Vagina (tissue), 2 donors: ENCODE measurements around the gene NUP93. TPM values are rescaled to one million over a fixed set of nuclear protein-coding genes. Genes with fewer than 3 reads are reported as not detected.

Experiments
- DNase-seq, 2 donors: peaks; one replicate each; pipeline ENCODE4 v3.0.0-alpha.2; 2017; ENCODE audit errors: extremely low spot score in 2 of 2
- H3K27ac ChIP-seq: fragments of 200-600 bp; sonication (generic); one replicate; pipeline ENCODE4 v1.5.1; 2019
- H3K27me3 ChIP-seq: fragments of 200-600 bp; sonication (generic); one replicate; pipeline ENCODE4 v1.5.1; 2019
- H3K36me3 ChIP-seq, 2 donors: fragments of 200-600 bp; sonication (generic); one replicate each; pipeline ENCODE4 v1.5.1; 2017 to 2019
- H3K4me1 ChIP-seq: fragments of 200-600 bp; sonication (generic); one replicate; pipeline ENCODE4 v1.5.1; 2019
- H3K4me3 ChIP-seq, 2 donors: fragments of 200-600 bp; sonication (generic); 1 replicate in 1 of 2; 2 replicates in 1 of 2; pipeline ENCODE4 v1.5.1; 2016 to 2019
- H3K9me3 ChIP-seq: fragments of 200-600 bp; sonication (generic); one replicate; pipeline ENCODE4 v1.5.1; 2019
- POLR2A ChIP-seq, 2 donors: fragments of 450-650 bp; IDR thresholded peaks; one replicate each; pipeline ENCODE4 v1.6.1; 2017; ENCODE audit warnings: antibody characterized with exemption in 2 of 2, mild to moderate bottlenecking in 2 of 2, moderate library complexity in 2 of 2
- POLR2AphosphoS5 ChIP-seq, 2 donors: sonication (generic); formaldehyde crosslinking; IDR thresholded peaks; one replicate each; pipeline ENCODE4 v1.9.0; 2017; ENCODE audit warnings: antibody characterized with exemption in 2 of 2, mild to moderate bottlenecking in 2 of 2, low read depth in 1 of 2; ENCODE audit not compliant: insufficient read depth in 1 of 2
- intact Hi-C: fragments of 100-400 bp; cut with DNase I; formaldehyde crosslinking; loops from one replicate; pipeline ENCODE4 v1.15.1; 2023
- total RNA-seq: library from RNA; depleted of rRNA; stranded (reverse); fragments of >200 nt; gene quantifications from one replicate; pipeline ENCODE4 v1.2.3, GENCODE V29; 2016
- TF ChIP-seq, protein P1 (sequence below), 3 experiments: fragments of 450-650 bp in 2 of 3; fragments of 200-600 bp in 1 of 3; sonication (generic) in 1 of 3; IDR thresholded peaks; one replicate each; pipeline ENCODE4 v1.5.1; 2017 to 2019; ENCODE audit warnings: antibody characterized with exemption in 3 of 3, mild to moderate bottlenecking in 2 of 3, moderate library complexity in 2 of 3

Gene NUP93
- total RNA-seq, 1 donor from 2014 or later, result 43.7 TPM

DNA sequence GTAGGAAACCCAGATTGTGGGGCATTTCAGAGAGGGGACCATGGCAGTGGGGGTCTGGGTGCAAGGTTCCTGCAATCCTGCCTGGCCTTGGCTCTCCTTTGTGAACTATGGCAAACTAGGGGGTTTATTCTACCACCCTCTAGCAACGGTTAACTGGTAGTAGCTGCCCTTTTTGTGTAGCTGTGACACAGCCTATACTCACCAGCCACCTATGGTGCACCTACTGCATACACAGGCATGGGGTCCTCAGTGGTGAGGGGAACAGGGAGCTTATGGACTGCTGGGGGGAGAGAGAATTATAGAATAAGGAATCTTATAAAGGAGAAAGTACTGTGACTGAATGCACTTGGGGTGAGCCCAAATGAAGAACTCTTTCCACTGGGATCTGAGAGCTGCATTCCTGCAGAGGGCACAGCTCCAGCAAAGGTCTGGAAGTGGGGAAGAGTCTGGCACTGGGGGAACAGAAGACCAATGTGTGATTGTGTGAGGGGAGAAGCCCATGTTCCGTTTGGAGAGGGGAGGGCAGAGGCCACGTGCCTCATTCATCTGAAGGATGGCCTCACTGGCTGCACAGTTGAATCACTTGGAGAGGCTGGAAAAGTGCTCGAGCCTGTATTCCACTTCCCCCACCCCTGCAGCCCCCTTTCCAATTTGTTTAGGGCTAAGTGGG, 45.5 kb upstream of the NUP93 start:
- DNase-seq, result no peak
- intact Hi-C loops, result loop anchor here (5.0 kb wide), 1 partner anchor 57 kb away; the partner anchor contains the start of gene MT1E
- peak overlapping the region; percentile 80 for H3K27ac ChIP-seq
- no peaks in the 10 kb centered on the region for H3K27me3 ChIP-seq
- peaks cover 24% of the 10 kb centered on the region for H3K4me1 ChIP-seq
- TF ChIP-seq POLR2A (IDR thresholded peaks at IDR 0.05) (no peak), POLR2AphosphoS5 (IDR thresholded peaks at IDR 0.05; ENCODE audit: insufficient read depth in 1 of 2, low read depth in 1 of 2) (no peak)
- TF ChIP-seq, protein P1, sequence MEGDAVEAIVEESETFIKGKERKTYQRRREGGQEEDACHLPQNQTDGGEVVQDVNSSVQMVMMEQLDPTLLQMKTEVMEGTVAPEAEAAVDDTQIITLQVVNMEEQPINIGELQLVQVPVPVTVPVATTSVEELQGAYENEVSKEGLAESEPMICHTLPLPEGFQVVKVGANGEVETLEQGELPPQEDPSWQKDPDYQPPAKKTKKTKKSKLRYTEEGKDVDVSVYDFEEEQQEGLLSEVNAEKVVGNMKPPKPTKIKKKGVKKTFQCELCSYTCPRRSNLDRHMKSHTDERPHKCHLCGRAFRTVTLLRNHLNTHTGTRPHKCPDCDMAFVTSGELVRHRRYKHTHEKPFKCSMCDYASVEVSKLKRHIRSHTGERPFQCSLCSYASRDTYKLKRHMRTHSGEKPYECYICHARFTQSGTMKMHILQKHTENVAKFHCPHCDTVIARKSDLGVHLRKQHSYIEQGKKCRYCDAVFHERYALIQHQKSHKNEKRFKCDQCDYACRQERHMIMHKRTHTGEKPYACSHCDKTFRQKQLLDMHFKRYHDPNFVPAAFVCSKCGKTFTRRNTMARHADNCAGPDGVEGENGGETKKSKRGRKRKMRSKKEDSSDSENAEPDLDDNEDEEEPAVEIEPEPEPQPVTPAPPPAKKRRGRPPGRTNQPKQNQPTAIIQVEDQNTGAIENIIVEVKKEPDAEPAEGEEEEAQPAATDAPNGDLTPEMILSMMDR (IDR thresholded peaks at IDR 0.05), result no peak
- peak overlapping the region in 1 of 2 donors; percentile 59 for H3K4me3 ChIP-seq
- H3K36me3 ChIP-seq, result no peaks in the 10 kb centered on the region
- no peaks in the 10 kb centered on the region for H3K9me3 ChIP-seq

DNA sequence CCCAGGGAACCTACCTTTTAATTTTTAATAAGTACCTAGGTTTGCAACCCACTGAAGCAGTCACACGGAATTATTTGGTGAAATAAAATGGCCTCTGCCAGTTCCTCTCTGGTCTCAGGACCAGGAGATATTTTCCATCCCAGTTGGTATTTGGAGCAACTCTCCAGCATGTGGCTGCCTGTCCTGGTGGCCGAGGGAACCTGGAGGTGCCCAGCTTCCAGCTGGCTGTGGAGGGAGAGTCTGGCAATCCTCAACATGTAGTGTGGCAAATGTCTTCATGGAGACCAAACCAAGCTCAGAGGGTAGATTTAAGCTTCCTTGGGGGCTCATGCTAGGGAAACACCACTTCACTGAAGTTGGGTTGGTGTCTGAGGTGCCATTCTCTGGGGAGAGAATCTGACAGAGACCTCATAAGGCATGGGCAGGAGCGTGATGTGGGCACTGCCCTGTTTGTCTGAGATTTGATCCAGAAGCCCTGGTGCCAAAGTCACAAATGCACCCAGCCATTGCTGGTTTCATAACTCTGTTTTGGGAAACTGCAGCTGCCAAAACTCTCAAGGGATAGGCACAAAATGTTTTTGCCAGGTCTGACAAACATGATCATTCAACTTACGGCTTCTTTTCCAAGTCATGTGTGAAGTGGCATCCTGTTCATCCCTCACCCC, 44.9 kb upstream of the NUP93 start:
- H3K36me3 ChIP-seq, result no peaks in the 10 kb centered on the region
- no peaks in the 10 kb centered on the region for H3K27me3 ChIP-seq
- DNase-seq, result no peak
- H3K27ac ChIP-seq, result peak overlapping the region; percentile 80
- TF ChIP-seq POLR2AphosphoS5 (IDR thresholded peaks at IDR 0.05; ENCODE audit: insufficient read depth in 1 of 2, low read depth in 1 of 2), result peak in 1 of 2 donors; percentile 40
- TF ChIP-seq, protein P1 (IDR thresholded peaks at IDR 0.05), result no peak
- peaks cover 24% of the 10 kb centered on the region for H3K4me1 ChIP-seq
- H3K9me3 ChIP-seq, result no peaks in the 10 kb centered on the region
- peak overlapping the region in 1 of 2 donors; percentile 59 for H3K4me3 ChIP-seq
- intact Hi-C loops, result loop anchor here (5.0 kb wide), 1 partner anchor 58 kb away; the partner anchor contains the start of gene MT1E

DNA sequence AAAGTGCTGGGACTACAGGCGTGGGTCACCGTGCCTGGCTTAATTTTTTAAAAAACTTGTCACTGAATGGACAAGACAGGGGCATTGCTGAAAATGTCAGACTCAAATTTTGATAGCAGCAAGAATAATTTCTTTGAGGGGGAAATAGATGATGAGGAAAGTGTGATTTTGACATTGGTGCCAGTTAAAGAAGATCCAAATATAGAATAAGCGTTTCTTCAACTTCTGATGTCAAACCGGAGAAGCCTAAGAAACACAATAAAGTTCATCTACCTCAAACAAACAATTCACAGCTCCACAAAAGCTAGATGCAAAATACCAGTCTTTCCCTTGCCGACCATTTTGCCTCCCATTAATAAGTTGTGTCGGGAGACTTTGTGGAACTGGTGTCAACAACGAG, 43.2 kb upstream of the NUP93 start:
- Histone ChIP-seq H3K4me3 (no peak overlapping the region), H3K27me3 (no peaks in the 10 kb centered on the region), H3K27ac (no peak overlapping the region), H3K36me3 (no peaks in the 10 kb centered on the region), H3K4me1 (peaks cover 24% of the 10 kb centered on the region), H3K9me3 (no peaks in the 10 kb centered on the region)
- intact Hi-C loops, result no loop called here
- no peak for TF ChIP-seq POLR2AphosphoS5 (IDR thresholded peaks at IDR 0.05; ENCODE audit: insufficient read depth in 1 of 2, low read depth in 1 of 2)
- no peak for TF ChIP-seq POLR2A (IDR thresholded peaks at IDR 0.05)
- TF ChIP-seq, protein P1 (IDR thresholded peaks at IDR 0.05), result no peak
- no peak for DNase-seq

DNA sequence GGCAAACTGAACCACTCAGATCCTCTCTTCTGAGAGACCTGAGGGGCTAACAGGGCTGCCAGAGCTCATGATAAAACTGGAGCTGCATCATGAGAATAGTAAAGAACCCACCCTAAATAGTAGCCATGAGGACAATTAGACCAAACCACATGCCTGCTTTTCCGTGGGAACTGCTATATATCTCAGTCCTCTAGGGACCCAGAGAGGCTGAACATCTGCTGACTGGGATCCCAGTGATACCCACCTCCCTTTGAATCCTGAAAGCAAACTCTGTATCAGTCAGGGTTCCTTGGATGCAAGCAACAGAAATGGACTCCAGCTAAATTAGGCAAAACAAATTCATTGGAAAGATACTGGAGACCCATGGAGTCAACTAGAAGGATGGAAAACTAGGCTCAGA, 41.2 kb upstream of the NUP93 start:
- DNase-seq, result no peak
- Histone ChIP-seq H3K27ac (no peak overlapping the region), H3K27me3 (no peaks in the 10 kb centered on the region), H3K9me3 (no peaks in the 10 kb centered on the region), H3K36me3 (no peaks in the 10 kb centered on the region), H3K4me3 (no peak overlapping the region), H3K4me1 (peaks cover 10% of the 10 kb centered on the region)
- TF ChIP-seq POLR2AphosphoS5 (IDR thresholded peaks at IDR 0.05; ENCODE audit: insufficient read depth in 1 of 2, low read depth in 1 of 2) (no peak), POLR2A (IDR thresholded peaks at IDR 0.05) (no peak)
- TF ChIP-seq, protein P1 (IDR thresholded peaks at IDR 0.05), result no peak
- intact Hi-C loops, result no loop called here

DNA sequence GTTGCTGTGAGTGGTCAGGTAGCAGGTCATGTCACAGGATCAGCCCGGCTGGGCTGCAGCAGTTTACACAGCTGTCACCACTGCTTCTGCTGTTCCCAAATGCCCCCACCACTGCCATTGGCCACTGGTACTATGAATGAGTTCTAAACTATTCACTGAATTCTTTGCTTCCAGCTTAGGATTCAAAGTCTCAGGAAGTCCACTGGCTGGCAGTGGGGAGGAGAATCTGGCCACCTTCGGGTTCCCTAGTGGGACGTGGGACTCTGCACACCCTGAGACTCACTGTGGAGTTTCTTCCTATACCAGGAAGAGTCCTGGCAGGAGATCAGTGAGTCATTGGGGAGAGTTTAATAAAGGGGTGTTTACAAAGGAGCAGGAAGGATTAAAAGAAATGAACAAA, 40.8 kb upstream of the NUP93 start:
- H3K27ac ChIP-seq, result no peak overlapping the region

More for the DNA sequence above, 40.8 kb upstream of the NUP93 start:
- H3K4me3 ChIP-seq, result no peak overlapping the region
- intact Hi-C loops, result no loop called here
- no peaks in the 10 kb centered on the region for H3K27me3 ChIP-seq
- DNase-seq, result no peak
- peaks cover 8% of the 10 kb centered on the region for H3K4me1 ChIP-seq
- H3K36me3 ChIP-seq, result no peaks in the 10 kb centered on the region
- no peaks in the 10 kb centered on the region for H3K9me3 ChIP-seq
- TF ChIP-seq, protein P1 (IDR thresholded peaks at IDR 0.05), result no peak
- no peak for TF ChIP-seq POLR2A (IDR thresholded peaks at IDR 0.05)
